Hematopoietic multipotent progenitor cell treated with erythropoietin and hydrocortisone succinate and interleukin-3 and kit ligand, for 4 days (in vitro differentiated cells): Measurements from ENCODE around the gene ADAMTS12.
A peak's percentile ranks its signal among the peaks of the same experiment; 100 is the strongest.

Experiments
- DNase-seq: peaks from one replicate; pipeline ENCODE4 v3.0.0-alpha.2; 2015

ADAMTS12 gene

GRCh38 chr5:33637011-33637410 is 254.8 kb downstream of the ADAMTS12 start:
- no peak for DNase-seq

- DNase-seq, result no peak
Measured at GRCh38 chr5:33635582-33635981, 256.2 kb downstream of the ADAMTS12 start.

- no peak for DNase-seq
Measured at GRCh38 chr5:33633699-33634098, 258.1 kb downstream of the ADAMTS12 start.

- DNase-seq, result no peak
Measured at GRCh38 chr5:33631786-33632185, 260.0 kb downstream of the ADAMTS12 start.

GRCh38 chr5:33631139-33631538 is 260.7 kb downstream of the ADAMTS12 start:
- DNase-seq, result no peak

GRCh38 chr5:33629999-33630398 is 261.8 kb downstream of the ADAMTS12 start:
- DNase-seq, result no peak

- no peak for DNase-seq
Measured at GRCh38 chr5:33628796-33629195, 263.0 kb downstream of the ADAMTS12 start.

- no peak for DNase-seq
Measured at GRCh38 chr5:33621514-33621913, 270.3 kb downstream of the ADAMTS12 start.

GRCh38 chr5:33614039-33614438 is 277.8 kb downstream of the ADAMTS12 start:
- no peak for DNase-seq

- no peak for DNase-seq
Measured at GRCh38 chr5:33612386-33612785, 279.4 kb downstream of the ADAMTS12 start.

GRCh38 chr5:33611877-33612276 is 279.9 kb downstream of the ADAMTS12 start:
- DNase-seq, result no peak

GRCh38 chr5:33608344-33609041 is 283.3 kb downstream of the ADAMTS12 start:
- no peak for DNase-seq

- no peak for DNase-seq
Measured at GRCh38 chr5:33604503-33604902, 287.3 kb downstream of the ADAMTS12 start.

GRCh38 chr5:33601881-33602280 is 289.9 kb downstream of the ADAMTS12 start:
- DNase-seq, result no peak

GRCh38 chr5:33595303-33595702 is 296.5 kb downstream of the ADAMTS12 start:
- peak; percentile 5 for DNase-seq

GRCh38 chr5:33594006-33594405 is 297.8 kb downstream of the ADAMTS12 start:
- no peak for DNase-seq

- DNase-seq, result no peak
Measured at GRCh38 chr5:33592245-33592644, 299.5 kb downstream of the ADAMTS12 start.

- DNase-seq, result peak; percentile 61
Measured at GRCh38 chr5:33588654-33589372, 303.0 kb downstream of the ADAMTS12 start.

- DNase-seq, result no peak
Measured at GRCh38 chr5:33583332-33583731, 308.5 kb downstream of the ADAMTS12 start.

GRCh38 chr5:33582417-33582816 is 309.4 kb downstream of the ADAMTS12 start:
- DNase-seq, result no peak

GRCh38 chr5:33579789-33580188 is 312.0 kb downstream of the ADAMTS12 start:
- DNase-seq, result no peak

- no peak for DNase-seq
Measured at GRCh38 chr5:33579152-33579551, 312.6 kb downstream of the ADAMTS12 start.

GRCh38 chr5:33576726-33577590 is 314.8 kb downstream of the ADAMTS12 start:
- DNase-seq, result no peak

GRCh38 chr5:33565324-33565723 is 326.5 kb downstream of the ADAMTS12 start:
- no peak for DNase-seq
